GM19035 (cell line): ENCODE data around the gene TMA7.

Experiments
- ATAC-seq: cut with Tn5 transposase; IDR thresholded peaks from one replicate; pipeline ENCODE4 v1.9.1; 2021; ENCODE audit not compliant: unreplicated experiment

Gene TMA7

GRCh38 chr3:48493203-48493501 is 53.1 kb downstream of the TMA7 start:
- no peak for ATAC-seq
